Right renal cortex interstitium (tissue), 3 donors: Measurements from ENCODE around the gene YAF2. TPM values are rescaled to one million over a fixed set of nuclear protein-coding genes. Genes with fewer than 3 reads are reported as not detected.

Experiments used
- polyA plus RNA-seq, 3 donors: library from polyadenylated mRNA; unstranded; fragments of 120-200 nt; gene quantifications; one replicate each; pipeline ENCODE4 v1.2.1, GENCODE V29; 2013; ENCODE audit not compliant: insufficient read length in 3 of 3

The YAF2 gene
- polyA plus RNA-seq, 3 donors: 25.7 to 31.9 (median 28.2) TPM

Other genes with a start within 250 kb of the YAF2 start
- 10 to 100 TPM; 29.0 to 34.4 (median 32.0) TPM for gene GXYLT1, start 93.4 kb downstream of the YAF2 start, polyA plus RNA-seq
- gene ZCRB1, start 87.8 kb upstream of the YAF2 start, polyA plus RNA-seq: 100 to 1,000 TPM; 101 to 115 (median 104) TPM
- 10 to 100 TPM; 62.3 to 75.1 (median 73.9) TPM for gene PPHLN1, start 87.9 kb upstream of the YAF2 start, polyA plus RNA-seq